NK-92 (cell line): ENCODE measurements around the gene SLC46A2.

Experiments
- DNase-seq: peaks from one replicate; lab custom pipeline; 2025; ENCODE audit not compliant: unreplicated experiment; lab: John Stamatoyannopoulos, UW

Gene SLC46A2

DNA sequence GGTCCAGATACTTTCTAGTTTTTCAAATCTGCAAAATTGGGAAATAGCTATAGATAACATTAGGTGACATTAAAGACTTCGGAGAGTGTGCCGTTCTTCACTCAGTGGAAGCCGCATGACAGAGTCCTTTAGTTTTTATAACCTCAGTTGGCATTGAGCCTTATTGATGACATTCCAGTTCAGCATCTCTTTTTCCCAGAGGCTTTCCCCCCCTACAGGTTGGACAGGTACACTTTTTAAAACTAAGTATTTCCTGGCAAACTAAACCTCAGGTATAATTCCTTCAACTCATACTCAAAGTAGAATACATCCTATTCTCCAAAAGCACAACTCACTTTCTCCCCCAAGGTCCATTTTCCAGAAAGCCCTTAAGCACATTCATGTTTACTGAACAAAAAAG lies 58.7 kb downstream of the SLC46A2 start:
- DNase-seq = no peak

DNA sequence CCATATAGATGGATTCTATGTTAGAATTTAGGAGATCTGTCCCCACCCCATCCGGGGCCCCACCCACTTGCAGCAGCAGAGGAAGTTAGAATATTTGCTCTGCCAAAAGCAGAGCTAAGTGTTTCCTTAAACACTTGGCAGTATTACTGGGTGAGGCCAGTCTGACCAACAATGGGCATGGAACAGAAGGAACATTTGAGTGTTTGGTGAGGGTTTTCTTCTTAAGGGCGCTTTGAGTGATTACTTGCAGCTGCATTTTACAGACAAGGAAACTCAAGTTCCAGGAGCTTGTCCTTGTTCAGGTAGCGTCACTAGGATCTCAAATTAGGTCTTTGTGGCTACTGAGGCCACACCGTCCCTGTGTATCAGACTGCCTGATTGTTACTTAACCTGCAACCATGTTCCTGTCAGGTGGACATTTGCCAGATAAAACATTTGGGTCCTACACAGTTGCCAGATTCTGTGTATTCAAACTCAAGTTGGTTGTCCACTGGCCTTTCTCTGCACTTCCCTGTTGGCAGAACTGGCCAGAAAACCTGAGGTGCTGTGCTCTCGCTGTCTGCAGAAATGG lies 59.3 kb downstream of the SLC46A2 start:
- DNase-seq = no peak
